HG03135 (cell line): ENCODE data around the gene FAM117B.
"Not testable (repeated sequence)": the region's sequence is repeated elsewhere in the genome, so short reads cannot be mapped to it uniquely, and the experiment has no call there.

Source experiments
- ATAC-seq: cut with Tn5 transposase; IDR thresholded peaks from one replicate; pipeline ENCODE4 v1.9.1; 2021; ENCODE audit warnings: mild to moderate bottlenecking, moderate library complexity; ENCODE audit not compliant: unreplicated experiment

FAM117B gene

DNA sequence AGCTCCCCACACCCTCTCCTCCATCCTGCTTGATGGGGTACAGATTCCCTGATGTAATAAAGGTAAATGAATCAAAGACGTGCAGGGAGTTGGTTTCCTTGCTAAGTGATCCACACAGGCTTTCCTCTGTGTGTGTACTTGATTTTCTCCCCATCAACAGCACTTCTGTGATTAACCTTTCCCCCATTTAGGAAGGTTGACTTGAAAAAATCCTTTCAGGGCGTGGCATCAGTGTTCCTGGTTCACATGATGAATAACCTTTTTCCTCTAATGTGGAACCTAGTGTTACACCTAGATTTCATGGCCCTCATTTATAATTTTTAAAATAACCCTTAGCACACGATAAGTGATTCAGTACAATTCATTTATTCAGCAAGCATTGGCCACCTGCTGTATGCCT, 121.8 kb downstream of the FAM117B start:
- ATAC-seq = no peak

DNA sequence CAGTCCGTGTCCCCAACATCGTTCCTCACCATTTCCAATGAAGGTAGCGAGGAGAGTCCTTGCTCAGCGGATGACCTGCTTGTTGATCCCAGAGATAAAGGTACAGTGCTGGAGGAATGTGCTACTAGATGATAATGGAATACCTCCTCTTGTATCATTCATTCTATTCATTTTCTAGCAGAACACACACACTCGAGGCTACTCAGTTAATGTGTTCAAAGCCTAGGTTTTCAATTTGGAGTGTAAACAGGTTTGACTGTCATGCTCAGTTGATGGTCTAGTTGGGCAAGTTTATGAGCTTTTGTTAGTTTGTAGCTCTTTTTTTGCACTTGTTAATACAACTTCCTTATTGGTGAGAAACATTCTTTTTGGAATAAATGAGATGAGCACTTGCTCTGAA, 122.6 kb downstream of the FAM117B start:
- no peak for ATAC-seq

DNA sequence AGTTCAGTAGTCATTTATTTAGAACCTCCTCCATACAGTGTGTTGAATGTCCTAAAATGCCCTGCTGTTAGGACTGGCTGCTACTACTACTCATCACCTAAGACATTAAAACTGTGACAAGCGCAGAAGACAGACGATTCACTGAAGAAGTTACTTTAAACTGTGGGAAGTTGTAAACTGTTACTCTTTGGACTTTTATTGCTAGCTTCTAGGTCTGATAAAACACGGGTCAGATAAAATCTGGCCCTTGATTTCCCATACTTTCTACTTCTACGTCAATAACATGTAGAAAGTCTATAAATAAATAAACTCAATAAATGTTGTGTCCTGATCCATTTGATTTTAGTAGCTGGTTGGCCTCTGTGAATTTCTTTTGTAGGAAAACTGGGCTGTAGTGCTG, 123.4 kb downstream of the FAM117B start:
- no peak for ATAC-seq

DNA sequence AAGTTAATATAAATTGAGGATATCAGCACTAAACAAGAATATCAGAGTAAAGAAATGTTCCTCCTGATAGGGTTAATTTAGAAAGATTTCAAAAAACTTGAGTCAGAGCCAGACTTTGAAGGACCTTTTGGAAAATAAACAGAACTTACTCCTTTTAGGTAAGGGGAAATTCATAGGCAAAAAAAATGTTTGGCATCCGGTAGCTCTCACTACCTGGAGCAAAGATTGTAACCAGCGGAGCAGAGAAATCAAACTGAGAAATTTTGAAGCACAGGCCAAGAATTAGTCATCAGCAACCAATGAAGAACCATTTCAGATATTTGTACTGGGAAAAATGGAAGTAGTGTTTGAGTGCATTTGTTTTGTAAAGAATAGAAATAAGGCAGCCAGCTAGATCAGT, 123.8 kb downstream of the FAM117B start:
- no peak for ATAC-seq

DNA sequence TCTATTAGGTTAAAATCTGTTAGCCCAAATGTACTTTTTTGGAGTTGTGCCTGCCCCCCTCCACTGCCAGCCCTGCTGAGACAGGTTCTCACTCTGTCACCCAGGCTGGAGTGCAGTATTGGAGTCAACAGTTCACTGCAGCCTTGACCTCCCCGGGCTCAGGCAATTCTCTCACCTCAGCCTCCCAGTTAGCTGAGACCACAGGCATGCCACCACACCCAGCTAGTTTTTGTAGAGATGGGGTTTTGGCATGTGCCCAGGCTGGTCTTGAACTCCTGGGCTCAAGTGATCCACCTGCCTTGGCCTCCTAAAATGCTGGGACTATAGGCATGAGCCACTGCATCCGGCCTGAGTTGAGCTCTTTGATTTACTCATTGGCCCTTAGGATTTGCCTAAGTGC, 126.1 kb downstream of the FAM117B start:
- ATAC-seq = no peak

DNA sequence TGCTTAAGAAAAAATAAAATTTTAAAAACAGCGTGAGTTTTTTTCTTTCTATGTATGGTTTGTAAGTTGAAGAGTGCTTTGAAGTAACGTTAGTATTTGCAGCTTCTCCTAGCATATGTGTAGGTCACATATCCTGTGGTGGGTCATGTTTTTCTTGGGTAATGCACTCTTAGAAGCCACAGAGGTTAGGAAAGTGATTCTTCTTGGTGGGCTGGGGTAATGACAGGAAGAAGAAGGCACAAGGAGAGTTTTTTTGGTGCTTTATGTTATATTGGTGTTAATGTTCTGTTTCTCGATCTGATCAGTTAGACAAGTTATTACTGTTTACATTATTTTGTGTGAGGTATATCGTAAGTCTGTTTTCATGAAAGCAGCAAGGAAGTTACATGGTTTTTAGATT, 127.8 kb downstream of the FAM117B start:
- no peak for ATAC-seq

DNA sequence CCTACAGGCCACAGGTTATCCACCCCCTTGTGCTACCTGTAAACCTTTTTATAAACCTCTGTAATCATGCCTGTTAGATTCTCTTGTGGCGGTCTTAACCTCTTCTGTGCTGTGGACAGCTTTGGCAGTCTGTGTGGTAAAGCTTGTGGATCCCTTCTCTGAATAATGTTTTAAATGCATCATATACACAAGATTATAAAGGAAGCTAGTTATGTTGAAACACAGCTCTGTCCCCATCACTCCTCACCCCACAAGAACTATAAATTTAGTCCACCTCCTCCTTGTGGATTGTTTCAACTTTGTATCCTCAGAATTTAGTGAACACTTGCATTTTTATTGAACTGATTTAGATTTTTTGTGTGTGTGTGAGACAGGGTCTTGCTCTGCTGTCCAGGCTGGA, 129.1 kb downstream of the FAM117B start:
- ATAC-seq = no peak

DNA sequence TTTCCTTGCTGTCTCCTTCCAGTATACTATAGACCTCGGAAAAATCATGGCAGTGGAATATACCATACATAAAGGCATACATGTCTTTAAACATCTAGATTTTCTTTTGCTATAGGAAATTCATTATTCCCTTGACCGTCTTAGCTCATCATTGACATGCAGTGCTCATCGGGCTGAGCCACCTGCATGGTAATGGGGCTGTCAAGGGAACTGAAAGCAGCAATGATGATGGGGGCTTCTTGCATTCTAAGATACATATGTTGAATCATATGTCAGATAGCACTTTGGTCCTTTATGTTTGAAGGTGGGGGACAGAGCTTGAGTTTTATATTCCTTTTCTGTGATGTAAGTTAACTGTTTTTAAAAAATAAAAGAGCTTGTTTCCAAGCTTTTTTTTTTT, 130.2 kb downstream of the FAM117B start:
- ATAC-seq = no peak

DNA sequence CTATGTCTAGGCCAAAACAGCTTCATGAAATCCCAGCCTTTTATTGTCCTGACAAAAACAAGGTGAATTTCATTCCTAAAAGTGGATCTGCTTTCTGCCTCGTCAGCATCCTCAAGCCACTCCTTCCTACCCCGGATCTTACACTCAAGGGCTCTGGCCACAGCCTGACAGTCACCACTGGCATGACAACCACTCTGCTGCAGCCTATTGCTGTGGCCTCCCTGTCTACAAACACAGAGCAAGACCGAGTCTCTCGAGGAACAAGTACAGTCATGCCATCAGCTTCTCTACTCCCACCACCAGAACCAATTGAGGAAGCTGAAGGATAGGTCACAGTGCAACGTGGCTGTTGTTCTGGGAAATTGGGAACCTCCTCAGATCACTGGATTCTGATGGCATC, 130.7 kb downstream of the FAM117B start:
- no peak for ATAC-seq

DNA sequence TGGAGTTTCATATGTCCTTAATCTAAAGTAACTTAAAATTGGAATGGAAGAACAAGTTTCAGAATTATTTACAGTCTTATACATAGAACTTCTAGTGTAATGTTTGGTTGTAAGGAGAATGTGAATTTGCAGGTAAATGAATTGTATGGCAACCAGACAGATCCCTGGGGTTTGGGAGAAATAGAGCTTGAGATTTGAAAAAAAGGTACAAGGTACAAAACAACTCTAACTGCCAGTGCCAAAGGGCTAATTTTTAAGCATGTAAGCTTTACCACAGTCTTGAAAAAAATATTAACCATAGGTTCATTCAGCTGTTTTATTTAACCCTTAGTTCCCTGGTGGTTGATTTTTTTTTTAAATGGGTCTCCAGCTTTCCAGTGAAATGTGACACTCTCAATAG, 133.5 kb downstream of the FAM117B start:
- no peak for ATAC-seq

DNA sequence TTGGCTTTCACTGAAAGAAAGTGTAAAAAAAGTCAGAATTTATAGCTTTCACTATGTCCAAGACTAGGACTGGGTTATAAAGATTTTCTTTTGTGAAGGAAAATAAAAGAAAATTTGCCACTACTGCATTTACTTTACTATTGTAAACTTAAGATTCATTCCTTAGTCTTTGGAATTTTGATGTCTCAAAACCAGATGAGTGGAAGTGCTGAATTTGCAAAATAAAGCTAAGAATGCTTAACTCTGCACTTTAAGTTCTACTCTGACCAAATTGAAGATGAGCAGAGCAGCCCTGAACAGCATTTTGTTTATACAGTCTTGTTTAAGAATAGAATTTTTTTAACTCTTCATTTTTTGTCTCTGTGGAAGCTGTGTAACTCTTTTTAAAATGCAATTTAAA, 134.4 kb downstream of the FAM117B start:
- no peak for ATAC-seq

DNA sequence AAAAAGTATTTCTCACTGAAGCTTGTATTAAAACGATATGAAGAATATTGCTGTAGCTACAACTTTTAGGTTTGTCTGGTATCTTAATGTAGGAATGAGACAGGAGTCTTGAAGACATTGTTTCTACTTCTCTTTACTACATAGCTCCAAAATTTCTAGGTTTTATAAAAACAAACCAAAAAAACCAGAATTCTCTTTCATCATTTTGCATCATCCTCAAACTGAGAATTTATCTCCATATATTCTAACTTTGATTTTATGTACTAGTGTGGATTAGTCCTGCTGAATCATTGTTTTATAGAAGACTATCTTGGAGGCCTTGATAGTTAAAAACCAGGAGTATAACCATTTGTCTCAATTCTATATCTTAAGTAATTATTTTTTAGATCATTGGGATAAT, 136.6 kb downstream of the FAM117B start:
- ATAC-seq = no peak

DNA sequence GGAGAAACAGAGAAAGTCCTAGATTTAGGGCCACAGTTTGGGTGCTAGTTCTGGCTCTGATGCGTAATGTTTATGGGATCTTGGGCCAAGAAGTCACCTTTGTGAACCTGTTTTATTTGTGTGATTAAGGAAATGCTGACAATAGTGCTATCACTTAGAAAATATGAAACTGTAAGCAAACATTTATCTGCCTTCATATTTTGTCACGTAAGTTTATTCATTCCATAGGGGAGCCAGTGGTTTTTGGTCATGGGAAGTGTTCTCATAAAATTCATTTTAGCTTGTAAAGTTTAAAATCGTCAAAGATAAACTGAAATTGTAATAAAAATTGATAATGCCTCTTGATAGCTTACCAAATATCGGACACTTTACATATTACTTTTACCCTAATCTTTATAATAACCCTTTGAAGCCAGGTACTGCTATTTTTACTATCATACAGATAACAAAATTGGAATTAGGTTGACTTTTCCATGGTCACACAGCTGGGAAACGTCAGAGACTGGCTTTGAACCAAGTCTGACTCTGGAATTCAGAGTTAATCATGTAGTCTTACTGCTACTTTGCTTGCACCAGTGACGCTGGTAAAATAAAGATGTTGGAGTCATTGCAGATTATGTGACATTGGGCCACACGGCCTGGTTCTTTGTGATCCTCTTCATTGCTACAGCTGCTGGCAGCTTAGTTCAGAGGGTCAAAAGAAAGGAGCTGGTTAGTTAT, 137.1 kb downstream of the FAM117B start:
- no peak for ATAC-seq

DNA sequence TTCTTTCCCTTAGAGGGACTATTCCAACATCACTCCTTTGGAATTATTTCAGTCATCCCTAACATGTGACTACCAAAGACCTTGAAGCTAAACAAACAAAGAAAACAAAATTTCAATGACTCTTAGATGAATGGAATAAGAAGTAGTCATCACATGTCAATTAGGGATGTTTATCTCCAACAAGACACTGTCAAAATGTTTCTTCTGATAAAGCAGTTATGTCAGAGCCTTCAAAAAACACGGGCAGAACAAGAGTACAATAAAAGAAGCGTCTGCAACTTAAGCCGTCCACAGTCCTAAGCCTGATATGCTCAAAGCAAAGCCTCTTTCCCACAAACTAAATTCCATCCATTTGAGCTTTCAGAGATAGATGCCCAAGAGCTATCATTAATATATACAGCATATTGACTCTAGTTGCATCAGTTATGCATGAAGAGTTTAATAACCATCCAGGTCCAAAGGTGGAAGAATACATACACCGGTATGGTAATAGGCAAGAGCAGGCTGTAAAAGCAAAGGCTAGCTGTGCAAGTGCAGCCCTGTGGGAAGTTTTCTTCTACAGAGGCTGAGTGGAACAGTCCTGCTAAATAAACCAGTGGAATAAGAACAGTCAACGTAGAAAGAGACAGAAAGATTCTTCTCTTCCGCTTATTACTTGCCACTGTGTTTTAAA, 138.7 kb downstream of the FAM117B start:
- no peak for ATAC-seq

DNA sequence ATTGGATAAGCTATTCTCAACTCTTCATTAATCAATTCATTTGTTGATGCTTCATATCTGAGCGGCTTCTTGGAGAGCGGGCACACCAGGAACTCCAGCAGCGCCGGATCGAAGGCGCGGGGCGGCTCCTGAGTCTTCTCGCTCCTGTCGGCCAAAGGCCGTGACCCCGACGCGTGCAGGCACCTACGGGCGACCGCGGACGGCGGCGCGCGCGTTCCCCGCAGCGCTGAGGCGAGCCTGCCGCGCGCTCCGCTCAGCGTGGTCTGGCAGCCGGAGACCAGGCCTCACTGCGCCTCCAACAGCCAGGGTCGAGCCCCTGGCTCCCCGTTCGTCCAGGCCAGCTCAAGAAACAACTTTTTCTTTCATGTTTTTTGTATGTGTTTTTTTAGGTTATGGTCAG, 139.3 kb downstream of the FAM117B start:
- no peak for ATAC-seq

DNA sequence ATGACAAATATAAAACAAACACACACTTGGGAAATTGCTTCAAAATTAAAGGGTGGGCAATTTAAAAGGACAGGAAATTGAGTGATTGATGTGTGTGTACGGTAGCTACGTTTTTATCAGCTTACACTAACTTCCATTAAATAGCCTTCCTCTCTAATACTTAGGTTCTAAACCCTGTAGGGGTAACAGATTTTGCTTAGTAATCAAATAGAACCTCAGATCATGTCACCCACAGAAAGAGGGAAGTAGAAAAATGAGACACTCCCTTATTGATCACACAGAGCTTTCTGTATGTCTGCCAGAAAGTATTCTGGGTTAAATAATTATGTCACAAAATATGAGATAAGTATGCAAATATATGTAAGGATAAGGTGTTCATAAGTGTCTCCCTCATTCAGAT, 143.4 kb downstream of the FAM117B start:
- no peak for ATAC-seq

DNA sequence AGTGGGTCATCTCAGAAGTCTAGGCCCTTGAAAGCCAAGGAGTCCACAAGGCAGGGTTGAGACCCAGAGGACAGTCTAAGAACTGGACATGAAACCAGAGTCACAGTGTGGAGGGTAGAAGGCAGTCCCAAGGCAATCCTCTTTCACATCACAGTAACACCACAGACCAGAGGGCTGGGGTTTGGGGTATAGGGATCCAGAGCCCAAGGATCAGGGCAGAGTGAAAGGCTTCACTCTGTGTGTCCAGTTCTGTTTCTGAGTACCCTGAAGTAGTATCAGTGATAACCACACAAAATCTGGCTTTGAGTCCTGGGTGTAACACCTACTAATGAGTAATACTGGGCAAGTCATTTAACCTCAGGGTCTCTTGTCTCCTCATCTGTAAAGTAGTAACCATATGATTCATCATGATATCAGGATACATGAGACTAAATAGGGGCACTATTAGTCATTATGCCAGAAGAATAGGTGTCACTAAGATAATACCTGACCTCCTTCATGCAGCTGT, 145.8 kb downstream of the FAM117B start:
- peak; percentile 89 for ATAC-seq

DNA sequence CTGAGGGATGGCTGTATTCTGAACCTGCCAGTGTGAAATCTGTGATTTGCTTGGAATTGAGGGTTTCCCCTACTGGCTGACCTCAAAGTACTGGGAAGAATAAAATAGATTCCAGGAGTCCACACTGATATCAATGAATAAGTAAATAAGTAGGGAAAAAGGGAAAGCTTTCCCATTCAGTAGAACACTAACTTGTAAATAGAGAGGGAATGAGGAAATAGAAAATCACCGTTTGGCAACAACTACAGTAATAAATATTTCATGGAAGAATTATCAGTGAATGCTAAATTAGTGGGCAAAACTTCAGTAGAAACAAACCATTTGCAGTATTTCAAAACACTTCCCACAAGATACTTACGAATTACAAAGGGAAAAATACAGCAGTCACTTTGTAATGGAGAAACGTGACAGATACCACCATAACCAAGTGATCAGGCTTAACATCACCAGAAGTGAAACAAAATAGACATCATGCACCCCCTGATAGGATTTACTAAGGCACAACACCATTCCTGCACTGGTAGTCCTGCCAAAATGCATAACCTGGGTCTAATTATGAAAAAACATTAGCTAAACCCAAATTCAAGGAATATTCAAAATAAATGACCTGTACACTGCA, 148.3 kb downstream of the FAM117B start:
- ATAC-seq = no peak

DNA sequence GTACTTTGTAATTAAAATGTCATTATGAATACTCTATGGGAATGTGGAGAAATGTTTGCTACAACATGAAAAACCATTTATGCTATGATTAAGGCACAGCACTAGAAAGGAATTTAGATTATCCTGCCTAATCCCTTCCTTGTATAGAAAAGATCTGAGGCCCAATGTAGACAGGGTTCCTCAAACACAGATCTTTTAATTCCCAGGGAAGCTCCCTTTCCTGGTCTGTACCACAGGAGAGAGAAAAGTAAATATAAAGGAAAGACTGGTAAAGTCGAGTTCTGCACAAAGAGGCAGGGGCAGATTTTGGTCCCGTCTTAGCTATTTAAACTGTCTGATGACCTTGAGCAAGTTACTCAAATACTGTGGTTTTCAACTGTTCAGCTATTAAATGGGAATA, 152.1 kb downstream of the FAM117B start:
- no peak for ATAC-seq

DNA sequence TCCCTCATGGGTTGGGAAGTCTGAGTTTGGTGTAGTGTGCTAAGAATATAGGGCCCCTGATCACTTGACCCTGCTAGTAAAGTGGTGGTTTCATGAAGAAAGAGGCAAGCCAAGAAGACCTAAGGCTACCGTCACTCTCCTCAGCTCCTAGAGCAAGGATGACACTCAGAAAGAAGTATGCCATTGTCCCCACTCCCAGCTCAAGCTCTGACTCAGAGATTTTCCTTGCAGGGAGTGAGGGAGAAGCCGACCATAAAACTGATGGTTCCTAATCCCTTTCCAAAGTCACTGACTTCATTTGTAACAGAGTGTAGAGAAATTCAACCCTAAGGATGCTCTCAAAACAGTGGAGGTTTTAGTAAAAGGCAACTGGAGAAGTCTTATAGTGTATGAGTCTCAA, 155.9 kb downstream of the FAM117B start:
- ATAC-seq = no peak

DNA sequence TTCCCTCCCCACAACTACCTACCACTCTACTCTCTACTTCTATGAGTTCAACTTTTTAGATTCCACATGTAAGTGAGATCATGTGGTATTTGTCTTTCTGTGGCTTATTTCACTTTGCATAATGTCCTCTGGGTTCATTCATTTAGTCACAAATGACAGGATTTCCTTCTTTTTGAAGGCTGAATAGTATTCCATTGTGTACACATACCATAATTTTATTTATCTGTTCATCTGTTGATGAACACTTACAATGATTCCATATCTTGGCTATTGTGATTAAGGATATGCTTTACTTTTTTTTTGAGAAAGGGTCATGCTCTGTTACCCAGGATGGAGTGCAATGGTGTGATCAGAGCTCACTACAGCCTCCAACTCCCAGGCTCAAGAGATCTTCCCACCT, 163.2 kb downstream of the FAM117B start:
- no peak for ATAC-seq

DNA sequence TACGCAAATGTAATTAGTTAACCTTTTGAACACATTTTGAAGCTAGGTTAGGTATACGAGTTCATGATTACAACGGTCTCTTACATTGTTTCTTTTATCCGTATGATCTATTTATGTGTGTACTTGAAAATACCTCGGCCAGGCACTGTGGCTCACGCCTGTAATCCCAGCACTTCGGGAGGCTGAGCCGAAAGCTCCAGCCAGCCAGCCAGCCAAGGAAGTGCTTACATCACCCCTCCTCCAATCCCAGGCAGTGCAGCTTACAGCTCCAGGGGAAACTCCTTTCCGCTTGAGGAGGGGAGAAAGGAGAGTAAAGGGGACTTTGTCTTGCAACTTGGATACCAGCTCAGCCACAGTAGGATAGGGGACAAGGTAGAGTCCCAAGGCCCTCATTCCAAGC, 171.1 kb downstream of the FAM117B start:
- not testable (repeated sequence) for ATAC-seq
